ENCODE data around the gene NUCKS1. TPM values are rescaled to one million over a fixed set of nuclear protein-coding genes. Genes with fewer than 3 reads are reported as not detected.

Gene NUCKS1
- 90.8 to 172 TPM (median 107 TPM) in 5 replicates for total RNA-seq (2022; extraction: Qiagen RNA extraction; ENCODE audit: low read depth)

GRCh38 chr1:205750138-205751035 lies at the start of gene NUCKS1:
NUCKS1 (minus strand) TSS chr1:205750182; CDS start chr1:205749973, 209 bp downstream.

GRCh38 chr1:205775015-205775716 lies 25.2 kb upstream of the NUCKS1 start, which contains the start of gene RAB29:
RAB29 (minus strand) TSS chr1:205775482; CDS start chr1:205774956, 526 bp downstream.

GRCh38 chr1:205680073-205680851 lies 69.7 kb downstream of the NUCKS1 start, which contains the start of gene SLC45A3:
SLC45A3 (minus strand) TSS chr1:205680509; CDS start chr1:205664656, 15,853 bp downstream.

Other genes with a start within 250 kb of the NUCKS1 start
- 0.54 to 1.4 TPM (median 1.0 TPM) in 5 replicates for gene CDK18, start 245.5 kb downstream of the NUCKS1 start, total RNA-seq (2022; extraction: Qiagen RNA extraction; ENCODE audit: low read depth)
- 6.7 to 8.0 TPM (median 7.7 TPM) in 5 replicates for gene ELK4, start 118.2 kb downstream of the NUCKS1 start, total RNA-seq (2022; extraction: Qiagen RNA extraction; ENCODE audit: low read depth)
- 4.9 to 7.3 TPM (median 6.8 TPM) in 5 replicates for gene SLC45A3, start 69.7 kb downstream of the NUCKS1 start, total RNA-seq (2022; extraction: Qiagen RNA extraction; ENCODE audit: low read depth)
- 12.2 to 14.4 TPM (median 13.3 TPM) in 5 replicates for gene RAB29, start 25.3 kb upstream of the NUCKS1 start, total RNA-seq (2022; extraction: Qiagen RNA extraction; ENCODE audit: low read depth)
- 22.7 to 30.9 TPM (median 24.2 TPM) in 5 replicates for gene SLC41A1, start 63.0 kb upstream of the NUCKS1 start, total RNA-seq (2022; extraction: Qiagen RNA extraction; ENCODE audit: low read depth)
- not detected in 5 replicates for gene PM20D1, start 100.0 kb upstream of the NUCKS1 start, total RNA-seq (2022; extraction: Qiagen RNA extraction; ENCODE audit: low read depth)
- gene SLC26A9, start 193.3 kb upstream of the NUCKS1 start, total RNA-seq (2022; extraction: Qiagen RNA extraction; ENCODE audit: low read depth), result 0.06 to 0.09 TPM (median 0.06 TPM) in 4 of 5 replicates, not detected in the other

Measured in A549 treated with CpdA at 1 μM for 4 hours (cell line).